H9 (cell line): ENCODE data around the gene ARID1B. TPM values are rescaled to one million over a fixed set of nuclear protein-coding genes. Genes with fewer than 3 reads are reported as not detected.
A peak's percentile ranks its signal among the peaks of the same experiment; 100 is the strongest.

Experiments used
- DNase-seq: peaks from one replicate; pipeline ENCODE4 v3.0.0-alpha.2; 2017
- H2AFZ ChIP-seq: one replicate; pipeline ENCODE4 v1.6.1; 2013; ENCODE audit warnings: mild to moderate bottlenecking, low read length, control low read depth, moderate library complexity
- H2AK5ac ChIP-seq: 2 replicates; pipeline ENCODE4 v1.6.1; 2013; ENCODE audit warnings: low read length, control low read depth, mixed read lengths; ENCODE audit not compliant: insufficient read length
- H2BK120ac ChIP-seq: one replicate; pipeline ENCODE4 v1.6.1; 2013; ENCODE audit warnings: low read depth, mild to moderate bottlenecking, low read length, control low read depth, inconsistent platforms; ENCODE audit not compliant: poor library complexity, severe bottlenecking
- H2BK12ac ChIP-seq: 2 replicates; pipeline ENCODE4 v1.6.1; 2013; ENCODE audit warnings: low read length, control low read depth, mixed read lengths, low read depth; ENCODE audit not compliant: insufficient read length
- H2BK15ac ChIP-seq: 2 replicates; pipeline ENCODE4 v1.6.1; 2013; ENCODE audit warnings: low read depth, low read length, control low read depth
- H2BK20ac ChIP-seq: one replicate; pipeline ENCODE4 v1.6.1; 2013; ENCODE audit warnings: low read depth, mild to moderate bottlenecking, low read length, control low read depth, inconsistent platforms; ENCODE audit not compliant: poor library complexity, severe bottlenecking
- H2BK5ac ChIP-seq: 2 replicates; pipeline ENCODE4 v1.6.1; 2013; ENCODE audit warnings: low read length, control low read depth, mixed read lengths; ENCODE audit not compliant: insufficient read length
- H3K14ac ChIP-seq: 2 replicates; pipeline ENCODE4 v1.6.1; 2013; ENCODE audit warnings: low read length, control low read depth; ENCODE audit not compliant: insufficient read depth
- H3K18ac ChIP-seq: 2 replicates; pipeline ENCODE4 v1.6.1; 2013; ENCODE audit warnings: low read depth, mild to moderate bottlenecking, mixed read lengths, low read length, control low read depth; ENCODE audit not compliant: insufficient read length
- H3K23ac ChIP-seq: 2 replicates; pipeline ENCODE4 v1.6.1; 2013; ENCODE audit warnings: low read length, control low read depth, mixed read lengths, low read depth; ENCODE audit not compliant: insufficient read length
- H3K23me2 ChIP-seq: 2 replicates; pipeline ENCODE4 v1.6.1; 2013; ENCODE audit warnings: low read depth, mild to moderate bottlenecking, mixed read lengths, low read length, control low read depth; ENCODE audit not compliant: insufficient read length, poor library complexity, severe bottlenecking
- H3K27ac ChIP-seq: 2 replicates; pipeline ENCODE4 v1.5.1; 2013; ENCODE audit warnings: low read length, control low read depth, mixed read lengths, low read depth; ENCODE audit not compliant: insufficient read length
- H3K27me3 ChIP-seq: 2 replicates; pipeline ENCODE4 v1.6.1; 2013; ENCODE audit warnings: low read length, control low read depth, inconsistent platforms; ENCODE audit not compliant: insufficient read depth
- H3K4ac ChIP-seq: 2 replicates; pipeline ENCODE4 v1.6.1; 2013; ENCODE audit warnings: low read depth, mild to moderate bottlenecking, control low read depth, inconsistent platforms, low read length, moderate library complexity
- H3K4me1 ChIP-seq: 2 replicates; pipeline ENCODE4 v1.6.1; 2013; ENCODE audit warnings: low read length, control low read depth, inconsistent platforms; ENCODE audit not compliant: insufficient read depth
- H3K4me2 ChIP-seq: 2 replicates; pipeline ENCODE4 v1.6.1; 2013; ENCODE audit warnings: low read length, control low read depth, mixed read lengths; ENCODE audit not compliant: insufficient read length, insufficient read depth
- H3K56ac ChIP-seq: 2 replicates; pipeline ENCODE4 v1.6.1; 2013; ENCODE audit warnings: low read depth, mild to moderate bottlenecking, mixed read lengths, low read length, control low read depth; ENCODE audit not compliant: insufficient read length
- H3K79me1 ChIP-seq: 2 replicates; pipeline ENCODE4 v1.6.1; 2013; ENCODE audit warnings: low read depth, mild to moderate bottlenecking, moderate library complexity, low read length, control low read depth, inconsistent platforms; ENCODE audit not compliant: insufficient read depth, poor library complexity, severe bottlenecking
- H3K79me2 ChIP-seq: 2 replicates; pipeline ENCODE4 v1.6.1; 2013; ENCODE audit warnings: low read length, control low read depth, inconsistent platforms; ENCODE audit not compliant: insufficient read depth
- H3K9ac ChIP-seq: 2 replicates; pipeline ENCODE4 v1.6.1; 2013; ENCODE audit warnings: low read length, control low read depth, mixed read lengths; ENCODE audit not compliant: insufficient read length; ENCODE audit errors: extremely low read depth
- H3K9me3 ChIP-seq: one replicate; pipeline ENCODE4 v1.6.1; 2013; ENCODE audit warnings: low read depth, low read length, inconsistent platforms; ENCODE audit not compliant: control insufficient read depth
- H3T11ph ChIP-seq: one replicate; pipeline ENCODE4 v1.6.1; 2013; ENCODE audit warnings: mild to moderate bottlenecking, low read length, control low read depth, inconsistent platforms
- H4K20me1 ChIP-seq: one replicate; pipeline ENCODE4 v1.6.1; 2013; ENCODE audit not compliant: control insufficient read depth, insufficient read length, insufficient read depth
- H4K5ac ChIP-seq: 2 replicates; pipeline ENCODE4 v1.6.1; 2013; ENCODE audit warnings: low read depth, mild to moderate bottlenecking, mixed read lengths, low read length, control low read depth; ENCODE audit not compliant: insufficient read length
- H4K8ac ChIP-seq: replicated peaks from 2 replicates; pipeline ENCODE4 v1.6.1; 2013; ENCODE audit warnings: low read length, control low read depth, mixed read lengths, low read depth; ENCODE audit not compliant: insufficient read length
- H4K91ac ChIP-seq: 2 replicates; pipeline ENCODE4 v1.6.1; 2013; ENCODE audit warnings: low read depth, mild to moderate bottlenecking, moderate library complexity, mixed read lengths, low read length, control low read depth; ENCODE audit not compliant: insufficient read length
- H3K27ac Mint-ChIP-seq, 3 experiments: 2 replicates in 2 of 3; 3 replicates in 1 of 3; pipeline ENCODE4 v1.8.0; 2020 to 2021; ENCODE audit warnings: mixed read lengths in 3 of 3, mild to moderate bottlenecking in 1 of 3, moderate library complexity in 1 of 3
- H3K27me3 Mint-ChIP-seq: 2 replicates; pipeline ENCODE4 v1.8.0; 2021; ENCODE audit warnings: low read depth, mild to moderate bottlenecking, moderate library complexity, mixed read lengths
- H3K36me3 Mint-ChIP-seq, 3 experiments: 2 replicates in 2 of 3; 3 replicates in 1 of 3; pipeline ENCODE4 v1.8.0; 2020 to 2021; ENCODE audit warnings: low read depth in 3 of 3, mixed read lengths in 3 of 3; ENCODE audit not compliant: insufficient read depth in 1 of 3
- H3K4me1 Mint-ChIP-seq, 2 experiments: 2 replicates each; pipeline ENCODE4 v1.8.0; 2020; ENCODE audit warnings: mixed read lengths in 2 of 2
- H3K4me3 Mint-ChIP-seq, 2 experiments: 2 replicates in 1 of 2; 3 replicates in 1 of 2; pipeline ENCODE4 v1.8.0; 2020 to 2021; ENCODE audit warnings: mild to moderate bottlenecking in 2 of 2, mixed read lengths in 2 of 2, moderate library complexity in 1 of 2
- H3K9me3 Mint-ChIP-seq, 2 experiments: 2 replicates in 1 of 2; 3 replicates in 1 of 2; pipeline ENCODE4 v1.8.0; 2020; ENCODE audit warnings: mild to moderate bottlenecking in 2 of 2, mixed read lengths in 2 of 2, moderate library complexity in 1 of 2
- WGBS: extraction: QIAGEN DNeasy Blood & Tissue Kit; methylation state at CpG from one replicate; pipeline ENCODE4 v1.1.7; 2013; ENCODE audit warnings: missing lambda C conversion rate, low lambda C conversion rate, mixed read lengths; ENCODE audit not compliant: insufficient read length; ENCODE audit errors: extremely low coverage; 5-methylcytosine and 5-hydroxymethylcytosine counted together
- total RNA-seq: library from RNA; stranded (reverse); gene quantifications from 2 replicates; pipeline ENCODE4 v1.2.1, GENCODE V29; 2021
- TF ChIP-seq, protein P1 (sequence below): fragments of 200-600 bp; sonication (generic); conservative IDR thresholded peaks from 3 replicates; pipeline ENCODE4 v1.8.0; 2021; ENCODE audit warnings: antibody characterized with exemption, mild to moderate bottlenecking

ARID1B gene
- total RNA-seq, 1 experiment from 2014 or later, result 88.2 TPM

DNA sequence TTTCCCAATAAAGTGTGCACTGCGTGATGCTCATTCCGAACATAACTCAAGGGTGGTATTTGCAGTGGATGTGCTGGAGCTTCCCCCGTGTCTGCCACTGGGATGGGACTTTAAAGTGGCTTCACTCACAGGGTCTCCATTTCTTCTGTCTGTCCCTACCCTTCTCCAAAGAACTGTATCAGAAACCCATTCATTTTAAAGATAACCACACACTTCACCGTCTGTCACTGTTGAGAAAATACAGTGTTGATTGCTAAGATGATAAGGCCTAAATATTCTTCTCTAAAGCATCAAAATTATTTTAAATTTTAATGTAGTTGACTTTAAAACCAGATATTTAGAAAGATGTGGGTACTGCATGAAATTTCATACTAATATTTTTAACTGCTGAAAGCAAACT is 384.7 kb downstream of the ARID1B start:
- H4K91ac ChIP-seq, result no peak overlapping the region
- no peak for DNase-seq
- no peak overlapping the region for H3K4me3 Mint-ChIP-seq
- H3K18ac ChIP-seq, result no peak overlapping the region
- H2BK15ac ChIP-seq, result no peak overlapping the region
- H3K27ac Mint-ChIP-seq, result peak overlapping the region in 2 of 3 experiments; percentile 21 to 90; a peak in 1 of 7 replicates
- no peak overlapping the region for H4K8ac ChIP-seq
- H3K27ac ChIP-seq, result no peak overlapping the region
- H3K23ac ChIP-seq, result no peak overlapping the region
- no peaks in the 10 kb centered on the region for H3K79me2 ChIP-seq
- no peak overlapping the region for H3T11ph ChIP-seq
- no peaks in the 10 kb centered on the region for H3K23me2 ChIP-seq
- H3K79me1 ChIP-seq, result no peaks in the 10 kb centered on the region
- H4K5ac ChIP-seq, result no peak overlapping the region
- no peak overlapping the region for H3K4ac ChIP-seq
- H2BK120ac ChIP-seq, result no peak overlapping the region
- no peaks in the 10 kb centered on the region for H3K27me3 Mint-ChIP-seq
- H2BK12ac ChIP-seq, result no peak overlapping the region
- no peaks in the 10 kb centered on the region for H3K9me3 ChIP-seq
- no peak overlapping the region for H2BK20ac ChIP-seq
- H2BK5ac ChIP-seq, result no peak overlapping the region
- H3K27me3 ChIP-seq, result no peaks in the 10 kb centered on the region
- WGBS, result no CpG with 5 or more reads among the region's 4 CpGs
- H2AK5ac ChIP-seq, result no peak overlapping the region
- no peak overlapping the region for H3K56ac ChIP-seq
- H3K14ac ChIP-seq, result no peak overlapping the region
- no peaks in the 10 kb centered on the region for H3K9me3 Mint-ChIP-seq
- TF ChIP-seq, protein P1, sequence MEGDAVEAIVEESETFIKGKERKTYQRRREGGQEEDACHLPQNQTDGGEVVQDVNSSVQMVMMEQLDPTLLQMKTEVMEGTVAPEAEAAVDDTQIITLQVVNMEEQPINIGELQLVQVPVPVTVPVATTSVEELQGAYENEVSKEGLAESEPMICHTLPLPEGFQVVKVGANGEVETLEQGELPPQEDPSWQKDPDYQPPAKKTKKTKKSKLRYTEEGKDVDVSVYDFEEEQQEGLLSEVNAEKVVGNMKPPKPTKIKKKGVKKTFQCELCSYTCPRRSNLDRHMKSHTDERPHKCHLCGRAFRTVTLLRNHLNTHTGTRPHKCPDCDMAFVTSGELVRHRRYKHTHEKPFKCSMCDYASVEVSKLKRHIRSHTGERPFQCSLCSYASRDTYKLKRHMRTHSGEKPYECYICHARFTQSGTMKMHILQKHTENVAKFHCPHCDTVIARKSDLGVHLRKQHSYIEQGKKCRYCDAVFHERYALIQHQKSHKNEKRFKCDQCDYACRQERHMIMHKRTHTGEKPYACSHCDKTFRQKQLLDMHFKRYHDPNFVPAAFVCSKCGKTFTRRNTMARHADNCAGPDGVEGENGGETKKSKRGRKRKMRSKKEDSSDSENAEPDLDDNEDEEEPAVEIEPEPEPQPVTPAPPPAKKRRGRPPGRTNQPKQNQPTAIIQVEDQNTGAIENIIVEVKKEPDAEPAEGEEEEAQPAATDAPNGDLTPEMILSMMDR, result no peak
- no peak overlapping the region for H2AFZ ChIP-seq
- H4K20me1 ChIP-seq, result no peaks in the 10 kb centered on the region
- H3K4me1 ChIP-seq, result peaks cover 2% of the 10 kb centered on the region; the same call in 1 of the 2 replicates
- no peak overlapping the region for H3K9ac ChIP-seq
- H3K36me3 Mint-ChIP-seq, result peaks cover 0 to 7% (median 5%) of the 10 kb centered on the region in 3 experiments; a peak in 4 of 7 replicates
- H3K4me1 Mint-ChIP-seq, result peaks cover 23 to 37% of the 10 kb centered on the region in 2 experiments
- no peak overlapping the region for H3K4me2 ChIP-seq
